Neural progenitor cell (in vitro differentiated cells): ENCODE measurements around the gene ARID3A. TPM values are rescaled to one million over a fixed set of nuclear protein-coding genes. Genes with fewer than 3 reads are reported as not detected.

Source experiments
- DNase-seq: peaks from one replicate; pipeline ENCODE4 v3.0.0-alpha.2; 2016; ENCODE audit warnings: low spot score
- H2AFZ ChIP-seq: fragments of 200-600 bp; sonication (generic); replicated peaks from 2 replicates; pipeline ENCODE4 v1.6.1; 2016; ENCODE audit warnings: antibody characterized with exemption
- H3F3A ChIP-seq: fragments of 200-600 bp; sonication (generic); 2 replicates; pipeline ENCODE4 v1.6.1; 2016; ENCODE audit warnings: antibody characterized with exemption, low read depth
- H3K27ac ChIP-seq: fragments of 200-600 bp; sonication (generic); 2 replicates; pipeline ENCODE4 v1.5.1; 2016; ENCODE audit warnings: mild to moderate bottlenecking
- H3K27me3 ChIP-seq: fragments of 200-600 bp; sonication (generic); 2 replicates; pipeline ENCODE4 v1.6.1; 2016; ENCODE audit warnings: mild to moderate bottlenecking, moderate library complexity
- H3K36me3 ChIP-seq: fragments of 200-600 bp; sonication (generic); 2 replicates; pipeline ENCODE4 v1.5.1; 2016
- H3K4me1 ChIP-seq: fragments of 200-600 bp; sonication (generic); 2 replicates; pipeline ENCODE4 v1.6.1; 2016; ENCODE audit warnings: mixed run types
- H3K4me2 ChIP-seq: fragments of 200-600 bp; sonication (generic); 2 replicates; pipeline ENCODE4 v1.6.1; 2016
- H3K4me3 ChIP-seq: fragments of 200-600 bp; sonication (generic); 2 replicates; pipeline ENCODE4 v1.5.1; 2016
- H3K79me2 ChIP-seq: fragments of 200-600 bp; sonication (generic); 2 replicates; pipeline ENCODE4 v1.6.1; 2016; ENCODE audit warnings: low read depth
- H3K9ac ChIP-seq: fragments of 200-600 bp; sonication (generic); 2 replicates; pipeline ENCODE4 v1.6.1; 2016
- H3K9me3 ChIP-seq: fragments of 200-600 bp; sonication (generic); 2 replicates; pipeline ENCODE4 v1.5.1; 2016; ENCODE audit warnings: low read depth
- H4K20me1 ChIP-seq: fragments of 200-600 bp; sonication (generic); 2 replicates; pipeline ENCODE4 v1.6.1; 2016; ENCODE audit warnings: low read depth
- H3K27ac Mint-ChIP-seq: 3 replicates; pipeline ENCODE4 v1.8.0; 2021; ENCODE audit warnings: mixed read lengths
- H3K27me3 Mint-ChIP-seq: 2 replicates; pipeline ENCODE4 v1.8.0; 2022; ENCODE audit warnings: low read depth, mild to moderate bottlenecking, inconsistent platforms, moderate library complexity, mixed read lengths; ENCODE audit not compliant: insufficient read depth
- H3K36me3 Mint-ChIP-seq: 3 replicates; pipeline ENCODE4 v1.8.0; 2021; ENCODE audit warnings: mixed read lengths
- H3K4me1 Mint-ChIP-seq: 3 replicates; pipeline ENCODE4 v1.8.0; 2021; ENCODE audit warnings: mixed read lengths
- H3K4me3 Mint-ChIP-seq: 3 replicates; pipeline ENCODE4 v1.8.0; 2021; ENCODE audit warnings: mild to moderate bottlenecking, moderate library complexity, mixed read lengths
- H3K9me3 Mint-ChIP-seq: 3 replicates; pipeline ENCODE4 v1.8.0; 2020; ENCODE audit warnings: mixed read lengths
- CTCF ChIP-seq: fragments of 200-600 bp; sonication (generic); IDR thresholded peaks from 2 replicates; pipeline ENCODE4 v1.5.1; 2017; ENCODE audit warnings: antibody characterized with exemption, mild to moderate bottlenecking
- EZH2 ChIP-seq: fragments of 200-600 bp; sonication (generic); IDR thresholded peaks from 2 replicates; pipeline ENCODE4 v1.6.1; 2017; ENCODE audit warnings: antibody characterized with exemption, mild to moderate bottlenecking, moderate library complexity
- EZH2phosphoT487 ChIP-seq: fragments of 200-600 bp; sonication (generic); IDR thresholded peaks from 2 replicates; pipeline ENCODE4 v1.6.1; 2017; ENCODE audit warnings: antibody characterized with exemption
- total RNA-seq: library from RNA; depleted of rRNA; stranded (reverse); fragments of >200 nt; gene quantifications from 2 replicates; pipeline ENCODE4 v1.2.3, GENCODE V29; 2015; ENCODE audit warnings: low replicate concordance

The ARID3A gene
- total RNA-seq, 1 donor from 2014 or later, result 25.5 TPM

GRCh38 chr19:1014161-1015060 is 88.6 kb downstream of the ARID3A start:
- H3K4me2 ChIP-seq, result no peak overlapping the region
- no peaks in the 10 kb centered on the region for H3K36me3 Mint-ChIP-seq
- no peak overlapping the region for H3K27ac ChIP-seq
- H3K9me3 Mint-ChIP-seq, result no peaks in the 10 kb centered on the region
- H3K4me1 ChIP-seq, result peaks cover 14% of the 10 kb centered on the region
- no peaks in the 10 kb centered on the region for H3F3A ChIP-seq
- no peak overlapping the region for H3K4me3 ChIP-seq
- H3K79me2 ChIP-seq, result peaks cover 53% of the 10 kb centered on the region
- no peak overlapping the region for H2AFZ ChIP-seq
- H3K36me3 ChIP-seq, result no peaks in the 10 kb centered on the region
- H3K27ac Mint-ChIP-seq, result no peak overlapping the region
- no peak for TF ChIP-seq CTCF
- no peak for TF ChIP-seq EZH2
- TF ChIP-seq EZH2phosphoT487, result no peak
- peaks cover 27% of the 10 kb centered on the region for H3K4me1 Mint-ChIP-seq
- no peaks in the 10 kb centered on the region for H3K9me3 ChIP-seq
- no peak overlapping the region for H3K4me3 Mint-ChIP-seq
- H3K27me3 ChIP-seq, result no peaks in the 10 kb centered on the region
- no peaks in the 10 kb centered on the region for H3K27me3 Mint-ChIP-seq
- DNase-seq, result no peak
- H4K20me1 ChIP-seq, result peaks cover 55% of the 10 kb centered on the region
- no peak overlapping the region for H3K9ac ChIP-seq

GRCh38 chr19:1015061-1015781 is 89.4 kb downstream of the ARID3A start:
- Histone ChIP-seq H3K9ac (no peak overlapping the region), H3K27ac (no peak overlapping the region), H2AFZ (no peak overlapping the region), H4K20me1 (peaks cover 63% of the 10 kb centered on the region), H3K4me2 (peak overlapping the region; percentile 55), H3K4me1 (peaks cover 21% of the 10 kb centered on the region), H3F3A (peaks cover 4% of the 10 kb centered on the region), H3K9me3 (no peaks in the 10 kb centered on the region), H3K36me3 (no peaks in the 10 kb centered on the region), H3K79me2 (peaks cover 61% of the 10 kb centered on the region), H3K4me3 (no peak overlapping the region), H3K27me3 (no peaks in the 10 kb centered on the region)
- Mint-ChIP-seq H3K9me3 (no peaks in the 10 kb centered on the region), H3K27ac (no peak overlapping the region), H3K4me3 (no peak overlapping the region), H3K36me3 (no peaks in the 10 kb centered on the region), H3K27me3 (no peaks in the 10 kb centered on the region), H3K4me1 (peaks cover 33% of the 10 kb centered on the region)
- no peak for TF ChIP-seq EZH2
- no peak for TF ChIP-seq CTCF
- TF ChIP-seq EZH2phosphoT487, result no peak
- no peak for DNase-seq

DNA sequence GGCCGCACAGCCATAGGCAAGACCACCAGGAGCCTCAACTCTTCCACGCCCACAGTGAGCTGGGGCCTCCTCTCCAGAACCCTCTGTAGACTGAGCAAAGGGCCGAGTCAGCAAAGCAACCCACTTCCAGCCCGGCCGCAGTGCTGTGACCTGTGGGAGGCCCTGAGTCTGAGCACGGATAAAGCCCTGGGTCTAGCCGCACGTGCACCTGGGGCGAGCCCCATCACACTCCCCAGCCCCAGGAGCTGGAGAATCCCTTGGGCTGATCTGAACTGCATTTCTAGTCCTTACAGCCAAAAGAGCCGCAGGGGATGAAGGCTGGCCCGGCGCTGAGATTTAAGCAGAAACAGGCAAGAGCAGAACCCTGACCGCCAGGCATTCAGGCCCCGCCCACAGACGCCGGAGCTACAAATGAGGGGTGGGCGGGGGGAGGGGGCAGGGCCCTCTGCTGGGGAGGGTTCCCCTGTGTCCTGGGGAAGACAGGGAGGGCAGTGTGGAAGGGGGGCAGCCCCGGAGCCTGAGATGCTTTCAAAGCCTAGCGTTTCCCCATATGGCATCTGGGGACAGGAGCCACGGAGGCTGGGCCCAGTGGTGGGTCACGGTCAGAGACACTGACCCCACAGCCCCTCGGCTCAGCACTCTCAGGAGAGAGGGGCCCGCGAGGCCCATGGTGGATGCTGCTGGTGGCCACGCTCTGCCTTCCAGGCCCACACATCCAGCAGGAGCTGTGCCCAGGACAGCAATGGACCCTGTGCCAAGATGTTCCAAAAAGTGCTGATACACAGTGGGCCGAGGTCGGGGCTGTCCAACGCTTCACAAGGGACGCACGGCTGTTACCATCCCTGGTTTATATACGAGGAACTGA is 90.2 kb downstream of the ARID3A start:
- Histone ChIP-seq H3K4me1 (peaks cover 21% of the 10 kb centered on the region), H3K79me2 (peaks cover 67% of the 10 kb centered on the region), H3K36me3 (no peaks in the 10 kb centered on the region), H3K9me3 (no peaks in the 10 kb centered on the region), H3K4me2 (peak overlapping the region; percentile 55), H3F3A (peaks cover 4% of the 10 kb centered on the region), H3K9ac (peak overlapping the region; percentile 19), H2AFZ (no peak overlapping the region), H3K4me3 (no peak overlapping the region), H3K27me3 (no peaks in the 10 kb centered on the region), H3K27ac (no peak overlapping the region), H4K20me1 (peaks cover 67% of the 10 kb centered on the region)
- H3K4me1 Mint-ChIP-seq, result peaks cover 33% of the 10 kb centered on the region
- H3K4me3 Mint-ChIP-seq, result peak overlapping the region; percentile 46
- DNase-seq, result peak; percentile 42
- H3K36me3 Mint-ChIP-seq, result no peaks in the 10 kb centered on the region
- H3K9me3 Mint-ChIP-seq, result no peaks in the 10 kb centered on the region
- no peak for TF ChIP-seq EZH2phosphoT487
- TF ChIP-seq EZH2, result no peak
- no peak for TF ChIP-seq CTCF
- no peak overlapping the region for H3K27ac Mint-ChIP-seq
- H3K27me3 Mint-ChIP-seq, result no peaks in the 10 kb centered on the region
